ENCODE measurements around the gene SPTBN1. TPM values are rescaled to one million over a fixed set of nuclear protein-coding genes. Genes with fewer than 3 reads are reported as not detected.
A peak's percentile ranks its signal among the peaks of the same experiment; 100 is the strongest.

SPTBN1 gene
- total and polyA plus RNA-seq, 3 donors from 2014 or later: 143 to 366 (median 278) TPM

DNA sequence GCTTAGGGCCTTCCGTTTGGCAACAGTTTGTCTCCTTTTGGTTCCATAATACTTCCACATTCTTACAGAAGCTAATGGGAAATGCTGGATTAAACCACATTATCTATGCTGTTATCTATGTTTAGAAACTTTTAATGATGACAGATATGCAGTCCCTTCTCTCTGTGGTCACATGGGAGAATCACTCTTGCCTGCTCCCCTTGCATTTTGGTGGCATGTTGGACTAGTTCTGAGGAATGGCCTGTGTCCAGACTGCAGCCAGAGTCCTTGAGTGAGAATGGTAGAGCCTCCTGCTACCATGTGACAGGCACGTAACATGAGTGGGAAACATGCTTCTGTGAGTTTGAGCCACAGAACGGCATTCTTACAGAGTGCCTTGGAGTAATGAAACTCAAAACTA lies 19.2 kb downstream of the SPTBN1 start:
- Histone ChIP-seq H3K4me3 (no peak overlapping the region), H3K9me3 (no peaks in the 10 kb centered on the region), H3K4me1 (peaks cover 62% of the 10 kb centered on the region), H3K27ac (peak overlapping the region; percentile 12 to 50), H3K27me3 (no peaks in the 10 kb centered on the region), H3K36me3 (ENCODE audit: low read depth, missing control alignments) (no peaks in the 10 kb centered on the region)
- no peak for DNase-seq
- 51 to 59% methylated on average over 3 of the region's 3 CpGs for WGBS, 2 donors
- no peak for TF ChIP-seq POLR2A (IDR thresholded peaks at IDR 0.05)
- TF ChIP-seq, protein P1, sequence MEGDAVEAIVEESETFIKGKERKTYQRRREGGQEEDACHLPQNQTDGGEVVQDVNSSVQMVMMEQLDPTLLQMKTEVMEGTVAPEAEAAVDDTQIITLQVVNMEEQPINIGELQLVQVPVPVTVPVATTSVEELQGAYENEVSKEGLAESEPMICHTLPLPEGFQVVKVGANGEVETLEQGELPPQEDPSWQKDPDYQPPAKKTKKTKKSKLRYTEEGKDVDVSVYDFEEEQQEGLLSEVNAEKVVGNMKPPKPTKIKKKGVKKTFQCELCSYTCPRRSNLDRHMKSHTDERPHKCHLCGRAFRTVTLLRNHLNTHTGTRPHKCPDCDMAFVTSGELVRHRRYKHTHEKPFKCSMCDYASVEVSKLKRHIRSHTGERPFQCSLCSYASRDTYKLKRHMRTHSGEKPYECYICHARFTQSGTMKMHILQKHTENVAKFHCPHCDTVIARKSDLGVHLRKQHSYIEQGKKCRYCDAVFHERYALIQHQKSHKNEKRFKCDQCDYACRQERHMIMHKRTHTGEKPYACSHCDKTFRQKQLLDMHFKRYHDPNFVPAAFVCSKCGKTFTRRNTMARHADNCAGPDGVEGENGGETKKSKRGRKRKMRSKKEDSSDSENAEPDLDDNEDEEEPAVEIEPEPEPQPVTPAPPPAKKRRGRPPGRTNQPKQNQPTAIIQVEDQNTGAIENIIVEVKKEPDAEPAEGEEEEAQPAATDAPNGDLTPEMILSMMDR (IDR thresholded peaks at IDR 0.05): no peak
- intact Hi-C loops (cut with DNase I; ENCODE audit: low total_unique reads): no loop called here

DNA sequence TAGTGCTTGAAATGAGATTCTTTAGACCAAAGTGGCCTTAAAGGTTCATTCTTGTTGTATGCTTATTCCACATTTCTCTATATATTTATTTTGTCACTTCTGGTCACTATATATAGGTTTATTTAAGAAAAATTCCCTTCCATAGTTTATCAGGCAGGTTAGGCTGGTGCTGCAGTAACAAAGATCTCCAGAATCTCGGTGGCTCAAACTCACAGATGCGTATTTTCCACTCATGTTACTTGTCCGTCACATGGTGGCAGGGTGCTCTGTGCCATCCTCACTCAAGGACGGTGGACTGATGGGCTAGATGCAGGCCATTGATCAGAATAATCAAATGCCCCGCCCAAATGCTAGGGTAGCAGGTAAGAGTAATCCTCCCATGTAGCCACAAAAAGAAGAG lies 19.8 kb downstream of the SPTBN1 start:
- Histone ChIP-seq H3K27me3 (no peaks in the 10 kb centered on the region), H3K4me1 (peaks cover 56% of the 10 kb centered on the region), H3K36me3 (ENCODE audit: low read depth, missing control alignments) (no peaks in the 10 kb centered on the region), H3K4me3 (no peak overlapping the region), H3K27ac (peak overlapping the region; percentile 12 to 50), H3K9me3 (no peaks in the 10 kb centered on the region)
- intact Hi-C loops (cut with DNase I; ENCODE audit: low total_unique reads): no loop called here
- no peak for DNase-seq
- no peak for TF ChIP-seq POLR2A (IDR thresholded peaks at IDR 0.05)
- TF ChIP-seq, protein P1 (IDR thresholded peaks at IDR 0.05): no peak
- 71 to 91% methylated on average over 5 of the region's 5 CpGs for WGBS, 2 donors

DNA sequence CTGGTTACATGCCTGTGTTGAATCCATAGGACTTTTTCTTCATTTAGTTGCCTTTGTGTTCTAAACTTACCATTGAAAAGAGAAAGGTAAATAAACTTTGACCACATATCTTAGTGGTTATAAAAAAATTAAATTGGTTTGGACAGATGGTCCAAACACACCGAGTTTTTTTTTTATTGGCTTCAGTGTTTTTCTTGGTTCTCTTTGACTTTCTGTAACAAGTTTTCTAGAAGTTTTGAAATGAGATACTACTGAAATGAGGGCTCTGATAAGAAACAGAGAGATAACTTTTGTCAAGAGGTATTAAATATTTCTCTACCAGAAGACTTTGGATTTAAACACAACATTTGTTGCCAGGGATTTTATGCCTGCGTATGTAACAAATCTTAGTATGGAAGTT lies 20.7 kb downstream of the SPTBN1 start:
- Histone ChIP-seq H3K9me3 (no peaks in the 10 kb centered on the region), H3K36me3 (ENCODE audit: low read depth, missing control alignments) (no peaks in the 10 kb centered on the region), H3K27me3 (no peaks in the 10 kb centered on the region), H3K4me1 (peaks cover 49% of the 10 kb centered on the region), H3K27ac (peak overlapping the region in 1 of 2 donors; percentile 12), H3K4me3 (no peak overlapping the region)
- 46 to 47% methylated on average over 2 of the region's 2 CpGs for WGBS, 2 donors
- no peak for DNase-seq
- TF ChIP-seq, protein P1 (IDR thresholded peaks at IDR 0.05): no peak
- no peak for TF ChIP-seq POLR2A (IDR thresholded peaks at IDR 0.05)
- intact Hi-C loops (cut with DNase I; ENCODE audit: low total_unique reads): no loop called here

DNA sequence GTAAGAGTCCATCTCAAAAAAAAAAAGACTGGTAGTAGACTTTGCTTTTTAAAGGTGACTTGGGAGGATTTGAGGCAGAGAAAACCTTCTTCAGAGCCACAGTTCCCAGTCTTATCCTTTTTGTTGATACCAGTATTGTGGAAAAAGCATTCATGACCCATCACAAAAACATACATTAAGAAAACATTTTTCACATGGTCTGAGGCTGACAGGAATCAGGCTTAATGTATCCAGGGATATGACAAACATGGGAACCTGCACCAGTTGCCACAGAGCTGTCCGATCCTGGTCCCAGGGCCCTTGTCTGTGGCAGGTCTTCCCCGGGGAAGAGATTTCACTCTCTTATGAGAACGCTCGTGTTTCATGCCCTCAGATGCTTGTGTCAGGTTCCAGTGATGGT lies 21.8 kb downstream of the SPTBN1 start:
- Histone ChIP-seq H3K27me3 (no peaks in the 10 kb centered on the region), H3K4me3 (no peak overlapping the region), H3K27ac (peak overlapping the region in 1 of 2 donors; percentile 0), H3K9me3 (no peaks in the 10 kb centered on the region), H3K4me1 (peaks cover 49% of the 10 kb centered on the region), H3K36me3 (ENCODE audit: low read depth, missing control alignments) (no peaks in the 10 kb centered on the region)
- no peak for TF ChIP-seq POLR2A (IDR thresholded peaks at IDR 0.05)
- TF ChIP-seq, protein P1 (IDR thresholded peaks at IDR 0.05): no peak
- intact Hi-C loops (cut with DNase I; ENCODE audit: low total_unique reads): no loop called here
- WGBS, 2 donors: 76 to 85% methylated on average over 4 of the region's 4 CpGs
- DNase-seq: no peak

DNA sequence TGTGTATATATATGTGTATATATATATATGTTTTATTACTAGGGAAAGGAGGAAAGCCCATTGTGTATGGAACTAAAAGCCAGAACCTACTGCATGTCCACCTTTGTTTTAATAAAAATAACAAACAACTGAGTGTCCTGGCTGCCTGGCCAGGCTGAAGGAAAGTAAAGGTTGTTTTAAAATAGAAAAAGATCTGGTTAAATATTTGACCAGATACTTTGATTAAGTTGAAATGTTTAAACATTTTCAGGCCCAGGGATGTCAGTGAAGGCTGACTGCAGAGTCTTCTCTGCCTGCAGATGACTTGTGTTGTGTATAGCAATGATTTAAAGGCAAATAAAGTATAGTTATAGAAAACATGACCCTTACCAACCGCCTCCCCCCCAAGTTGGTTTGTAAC lies 22.8 kb downstream of the SPTBN1 start:
- H3K4me3 ChIP-seq: no peak overlapping the region
- no peaks in the 10 kb centered on the region for H3K9me3 ChIP-seq
- 90 to 94% methylated on average over 1 of the region's 1 CpG for WGBS, 2 donors
- DNase-seq: no peak
- H3K36me3 ChIP-seq (ENCODE audit: low read depth, missing control alignments): no peaks in the 10 kb centered on the region
- no peak for TF ChIP-seq POLR2A (IDR thresholded peaks at IDR 0.05)
- TF ChIP-seq, protein P1 (IDR thresholded peaks at IDR 0.05): no peak
- intact Hi-C loops (cut with DNase I; ENCODE audit: low total_unique reads): no loop called here
- no peaks in the 10 kb centered on the region for H3K27me3 ChIP-seq
- H3K27ac ChIP-seq: no peak overlapping the region
- peaks cover 55% of the 10 kb centered on the region for H3K4me1 ChIP-seq
